Renal pelvis (tissue), 4 donors: ENCODE measurements around the gene SPEG. TPM values are rescaled to one million over a fixed set of nuclear protein-coding genes. Genes with fewer than 3 reads are reported as not detected.
A peak's percentile ranks its signal among the peaks of the same experiment; 100 is the strongest.

Experiments used
- DNase-seq: peaks from one replicate; pipeline ENCODE4 v3.0.0-alpha.2; 2013
- polyA plus RNA-seq, 3 donors: library from polyadenylated mRNA; unstranded; fragments of 120-200 nt; gene quantifications; one replicate each; pipeline ENCODE4 v1.2.1, GENCODE V29; 2013; ENCODE audit not compliant: insufficient read length in 3 of 3

SPEG gene
- polyA plus RNA-seq, 3 donors = 13.1 to 16.9 (median 13.5) TPM

DNA sequence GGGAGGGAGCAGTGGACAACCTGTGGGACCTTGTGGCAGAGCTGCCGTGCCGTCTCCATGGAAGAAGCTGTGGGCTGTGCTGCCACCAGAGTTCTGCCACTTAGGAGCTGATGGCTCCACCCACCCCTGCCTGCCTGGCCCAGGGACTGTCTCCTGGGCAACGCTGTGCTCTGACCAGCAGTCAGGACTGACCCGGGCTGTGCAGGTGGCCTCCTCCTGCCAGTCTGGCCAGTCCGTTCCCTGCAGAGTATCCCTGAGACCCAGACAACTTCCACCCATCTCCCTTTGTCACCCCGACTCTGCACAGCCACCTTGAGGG, 92.4 kb downstream of the SPEG start:
- DNase-seq = no peak

GRCh38 chr2:219527472-219527871, 92.8 kb downstream of the SPEG start:
- no peak for DNase-seq

DNA sequence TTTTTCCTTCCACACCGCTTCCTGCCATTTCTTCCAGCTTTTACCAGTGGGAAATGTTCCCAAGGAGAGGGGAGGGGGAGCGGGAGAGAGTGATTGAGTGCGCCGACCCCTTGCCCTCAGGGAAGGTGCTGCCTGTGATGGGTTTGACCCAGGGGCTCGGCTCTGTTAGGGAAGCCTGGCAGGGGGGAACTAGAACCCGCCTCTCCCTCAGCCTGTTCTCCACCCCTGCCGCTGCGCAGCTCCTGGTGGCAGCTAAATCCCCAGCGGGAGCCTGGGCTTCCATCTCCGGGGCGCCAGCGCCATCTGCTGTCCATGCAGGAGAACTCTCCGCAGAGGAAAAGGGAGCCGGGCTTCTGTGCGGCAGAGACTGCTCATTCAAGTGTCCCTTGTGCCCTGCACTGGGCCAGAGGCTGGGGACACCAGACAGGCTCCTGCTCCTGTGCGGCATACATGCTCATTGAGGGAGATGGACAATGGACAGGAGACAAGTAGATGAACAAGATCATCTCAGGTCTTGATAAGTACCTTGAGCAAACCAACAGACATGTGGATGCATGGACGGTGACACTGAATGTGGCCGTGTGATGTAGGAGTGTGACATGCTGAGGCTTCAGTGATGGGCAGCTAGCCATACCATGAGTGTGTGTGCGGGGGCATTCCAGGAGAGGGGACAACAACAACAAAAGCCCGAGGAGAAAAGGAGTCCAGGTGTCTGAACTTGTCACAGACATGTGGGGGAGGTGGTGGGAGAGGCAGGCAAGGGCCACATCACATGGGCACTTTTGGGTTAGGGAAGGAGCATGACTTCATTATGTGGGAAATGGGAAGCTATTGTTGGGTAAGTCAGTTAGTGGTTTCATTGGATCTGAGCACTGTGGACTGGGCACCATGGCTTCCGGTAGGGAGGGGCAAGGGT, 95.7 kb downstream of the SPEG start:
- peak; percentile 80 for DNase-seq

DNA sequence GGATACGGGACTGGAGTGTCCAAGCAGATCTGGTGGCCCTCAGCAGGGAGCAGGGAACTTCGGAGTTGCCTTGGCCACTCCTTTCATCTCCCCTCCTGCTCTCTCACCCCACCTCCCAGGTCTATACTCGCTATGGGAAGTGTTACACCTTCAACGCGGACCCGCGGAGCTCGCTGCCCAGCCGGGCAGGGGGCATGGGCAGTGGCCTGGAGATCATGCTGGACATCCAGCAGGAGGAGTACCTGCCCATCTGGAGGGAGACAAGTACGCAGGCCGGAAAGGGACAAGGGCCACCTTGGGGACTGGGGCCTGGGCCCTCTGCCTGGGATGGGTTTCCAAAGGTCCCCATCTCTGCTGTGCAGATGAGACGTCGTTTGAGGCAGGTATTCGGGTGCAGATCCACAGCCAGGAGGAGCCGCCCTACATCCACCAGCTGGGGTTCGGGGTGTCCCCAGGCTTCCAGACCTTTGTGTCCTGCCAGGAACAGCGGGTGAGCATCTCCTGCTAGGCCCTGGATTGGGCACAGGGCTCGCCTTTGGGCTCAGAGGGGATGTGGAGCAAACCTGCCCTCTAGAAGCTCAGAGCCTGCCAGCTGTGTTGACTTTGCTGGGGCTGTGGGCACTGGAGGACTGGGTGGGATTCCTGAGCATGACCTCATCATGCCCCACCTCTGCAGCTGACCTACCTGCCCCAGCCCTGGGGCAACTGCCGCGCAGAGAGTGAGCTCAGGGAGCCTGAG, 97.2 kb downstream of the SPEG start:
- DNase-seq = no peak

GRCh38 chr2:219532378-219532649, 97.7 kb downstream of the SPEG start:
- DNase-seq = no peak

DNA sequence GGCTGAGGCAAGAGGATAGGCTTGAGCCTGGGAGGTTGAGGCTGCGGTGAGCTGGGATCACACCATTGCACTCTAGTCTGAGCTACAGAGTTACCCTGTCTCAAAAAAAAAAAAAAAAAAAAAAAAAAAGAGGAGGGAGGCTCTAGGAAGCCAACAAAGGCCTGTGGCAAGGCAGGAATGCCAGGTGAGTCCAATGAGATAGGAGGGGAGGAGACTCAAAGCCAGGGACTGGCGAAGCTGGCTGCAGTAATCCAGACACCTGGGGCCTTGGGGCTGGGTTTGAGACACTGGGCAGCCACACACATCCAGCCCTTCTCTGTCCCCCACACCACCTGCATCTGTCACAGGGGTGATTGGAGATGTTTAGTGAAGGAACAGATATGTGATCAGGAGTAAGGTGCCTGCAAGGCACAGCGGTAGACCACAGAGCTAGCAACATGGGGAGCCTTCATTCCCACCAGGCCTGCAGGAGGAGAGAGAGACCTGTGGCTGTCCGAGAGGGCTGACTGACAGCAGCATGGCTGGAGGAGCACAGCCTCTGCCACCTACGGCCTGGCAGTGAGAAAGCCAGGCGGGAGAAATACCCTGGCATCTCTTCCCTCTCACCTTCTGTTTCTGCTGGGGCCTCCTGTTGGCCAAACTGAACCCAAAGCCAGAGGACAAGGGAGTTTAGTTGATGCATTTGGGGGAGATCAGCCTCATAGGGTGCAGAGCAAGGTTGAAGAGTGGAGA, 99.5 kb downstream of the SPEG start:
- no peak for DNase-seq

GRCh38 chr2:219536425-219536824, 101.8 kb downstream of the SPEG start:
- no peak for DNase-seq

- no peak for DNase-seq
Observed at GRCh38 chr2:219536967-219537366, 102.3 kb downstream of the SPEG start.

DNA sequence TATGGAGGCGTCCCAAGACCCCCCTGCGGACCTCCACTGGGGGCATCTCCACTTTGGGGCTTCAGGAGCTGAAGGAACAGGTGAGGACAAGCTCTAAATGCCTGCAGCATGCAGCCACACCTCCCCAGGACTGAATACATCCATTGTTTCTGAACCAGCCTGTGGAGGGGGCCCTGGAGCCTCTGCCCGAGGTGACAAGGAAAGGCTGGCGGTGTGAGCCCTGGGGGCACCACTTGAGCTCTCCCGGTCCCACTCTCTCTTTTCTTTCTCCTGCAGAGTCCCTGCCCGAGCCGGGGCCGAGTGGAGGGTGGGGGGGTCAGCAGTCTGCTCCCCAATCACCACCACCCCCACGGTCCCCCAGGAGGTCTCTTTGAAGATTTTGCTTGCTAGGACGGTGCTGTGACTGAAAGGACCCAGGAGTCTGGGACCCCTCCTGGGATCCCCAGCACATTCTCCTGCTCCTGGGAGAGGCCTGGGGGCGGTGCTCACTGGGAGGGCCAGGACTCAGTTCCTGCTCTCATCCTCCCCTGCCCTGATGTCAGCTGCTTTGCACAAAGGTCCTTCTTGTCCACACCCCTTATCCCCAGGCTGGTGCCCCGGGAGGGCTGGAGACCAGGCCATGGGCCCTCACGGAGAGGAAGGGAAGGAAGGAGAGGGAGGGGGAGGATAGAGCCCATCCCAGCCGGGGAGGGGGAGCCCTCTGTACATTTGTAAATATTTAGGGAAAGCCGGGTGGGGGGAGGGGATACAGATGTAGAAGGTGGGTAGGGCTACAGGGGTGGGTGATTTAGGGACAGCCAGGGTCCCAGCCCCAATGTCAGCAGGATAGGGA, 103.2 kb downstream of the SPEG start:
- no peak for DNase-seq

- DNase-seq = no peak
Observed at GRCh38 chr2:219538504-219538951, 103.9 kb downstream of the SPEG start.

- no peak for DNase-seq
Observed at GRCh38 chr2:219538956-219539788, 104.5 kb downstream of the SPEG start.

- no peak for DNase-seq
Observed at GRCh38 chr2:219539926-219540678, 105.5 kb downstream of the SPEG start.

- DNase-seq = no peak
Observed at GRCh38 chr2:219540784-219541504, 106.3 kb downstream of the SPEG start.

DNA sequence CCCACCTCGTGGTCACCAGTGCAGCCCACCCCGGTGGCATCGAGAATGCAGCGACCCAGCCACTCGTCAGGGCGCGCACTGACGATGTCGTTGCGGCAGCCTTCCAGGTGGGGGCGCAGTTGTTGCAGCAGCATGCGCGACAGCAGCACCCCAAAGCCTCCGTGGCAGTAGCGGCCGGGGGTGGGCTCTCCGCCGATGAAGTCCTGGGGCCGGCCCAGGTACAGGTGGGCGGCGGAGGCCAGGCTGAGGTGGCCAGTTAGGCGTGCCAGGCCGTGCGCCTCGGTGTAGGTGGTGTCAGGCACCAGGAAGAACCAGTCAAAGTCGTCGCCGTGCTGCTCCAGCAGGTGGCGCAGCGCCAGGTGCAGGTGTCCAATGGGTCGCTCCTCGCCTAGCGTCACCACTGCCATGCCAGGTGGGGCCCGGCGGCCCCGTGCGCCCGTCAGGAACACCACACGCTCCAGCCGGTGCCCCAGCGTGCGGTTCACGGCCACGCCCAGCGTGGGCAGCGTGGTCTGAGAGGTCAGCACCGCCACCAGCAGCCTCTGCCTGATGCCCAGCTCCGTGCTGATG, 107.1 kb downstream of the SPEG start:
- peak; percentile 75 for DNase-seq

DNA sequence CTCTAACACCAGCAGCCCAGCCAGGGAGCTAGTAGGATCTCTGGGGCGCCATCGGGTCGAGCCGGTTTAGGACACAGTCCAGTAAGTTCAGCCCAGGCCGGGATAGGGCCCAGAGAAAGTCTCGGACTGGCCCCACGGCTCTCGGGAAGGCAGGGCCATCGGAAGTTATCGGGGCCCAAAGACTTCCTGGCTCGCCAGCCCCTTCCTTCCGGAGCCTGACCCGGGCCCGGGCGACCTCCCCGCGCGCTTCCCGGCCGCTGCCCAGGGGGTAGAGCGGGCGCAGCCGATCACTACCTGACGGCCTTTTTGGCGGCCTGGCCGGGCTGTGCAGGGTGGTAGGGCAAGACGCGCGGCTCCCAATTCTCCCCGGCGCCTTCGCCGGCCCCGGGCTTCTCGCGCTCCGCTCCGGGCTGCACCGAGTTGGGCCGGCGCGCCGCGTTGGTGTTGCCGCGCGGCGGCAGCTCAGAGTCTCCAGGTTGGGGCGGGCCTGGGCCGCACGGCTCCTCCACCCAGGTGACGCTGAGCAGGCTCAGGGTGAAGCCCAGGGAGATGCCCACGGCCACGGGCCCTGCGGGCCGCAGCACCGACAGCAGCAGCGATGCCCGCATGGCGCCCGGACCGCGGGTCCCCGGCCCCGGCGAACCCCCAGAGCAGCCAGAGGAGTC, 108.4 kb downstream of the SPEG start:
- no peak for DNase-seq

DNA sequence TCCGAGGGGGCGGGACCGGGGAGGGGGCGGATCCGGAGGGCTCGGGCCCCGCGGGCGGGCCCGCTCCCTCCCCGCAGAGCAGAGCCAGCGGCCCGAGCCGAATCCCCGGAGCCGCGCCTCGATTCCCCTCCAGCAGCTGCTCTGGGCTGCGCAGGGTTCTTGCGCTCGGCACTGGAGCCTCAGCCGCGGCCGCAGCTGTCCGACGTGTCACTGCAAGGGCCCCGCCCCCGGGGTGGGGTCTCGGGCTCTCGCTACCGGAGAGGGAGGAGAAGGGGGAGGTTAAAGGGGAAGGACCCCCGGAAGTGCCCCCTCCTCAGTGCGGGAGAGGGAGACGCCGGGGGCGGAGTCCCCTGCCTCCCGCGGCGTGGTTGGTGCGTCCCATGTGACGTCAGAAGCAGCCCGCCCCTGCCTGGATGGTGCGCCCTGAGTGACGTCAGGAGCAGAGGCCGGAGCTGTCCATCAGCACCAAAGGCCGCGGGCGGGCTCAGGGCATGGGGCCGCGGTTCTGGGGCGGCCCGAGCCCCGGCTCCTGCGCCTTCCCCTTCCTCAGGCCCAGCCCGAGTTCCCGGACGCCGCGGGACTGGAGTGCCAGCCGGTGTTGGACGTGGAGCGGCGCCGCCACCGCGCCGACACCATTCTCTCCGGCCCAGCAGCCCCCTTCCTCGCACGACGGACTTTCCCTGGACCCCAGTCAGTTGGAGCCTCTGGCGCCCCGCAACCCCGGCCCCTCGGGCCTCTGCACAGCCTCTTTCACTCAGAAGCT, 109.1 kb downstream of the SPEG start, which contains the start of the genes CHPF and TMEM198:
Gene CHPF (minus strand): TSS at position 214 of the 763 bp plus-strand sequence. CDS start 271 bp downstream, outside the sequence.
Gene TMEM198 (plus strand): TSS at position 433 of the 763 bp plus-strand sequence. CDS start 700 bp downstream, outside the sequence.
- DNase-seq = peak; percentile 98

DNA sequence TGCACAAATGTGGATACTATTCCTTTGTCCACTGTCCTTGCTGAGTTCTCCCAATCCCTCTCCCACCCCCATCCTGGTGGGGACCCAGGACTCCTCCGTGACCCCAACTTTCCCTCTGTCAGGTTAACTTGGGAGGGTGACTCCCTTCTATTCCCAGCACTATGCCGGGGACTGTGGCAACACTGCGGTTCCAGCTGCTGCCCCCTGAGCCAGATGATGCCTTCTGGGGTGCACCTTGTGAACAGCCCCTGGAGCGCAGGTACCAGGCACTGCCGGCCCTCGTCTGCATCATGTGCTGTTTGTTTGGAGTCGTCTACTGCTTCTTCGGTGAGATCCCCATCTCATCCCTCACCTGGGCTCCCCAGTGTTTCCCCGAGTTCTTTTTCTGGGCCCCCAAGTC, 109.9 kb downstream of the SPEG start:
- no peak for DNase-seq
